BJ (cell line): ENCODE measurements around the gene TNS3. TPM values are rescaled to one million over a fixed set of nuclear protein-coding genes. Genes with fewer than 3 reads are reported as not detected.

ENCODE experiments used
- CTCF ChIA-PET: fragments of 350-600 bp; formaldehyde crosslinking; extraction: SDS; loops from one replicate; lab custom pipeline; 2021; ENCODE audit warnings: antibody characterized with exemption, inconsistent platforms; lab: Yijun Ruan, JAX
- POLR2A ChIA-PET: fragments of 300-600 bp; sonication (Branson Sonifier 250); formaldehyde crosslinking; extraction: SDS; loops from one replicate; lab custom pipeline; 2021; ENCODE audit warnings: antibody characterized with exemption; lab: Charles Lee
- DNase-seq: peaks from one replicate; pipeline ENCODE4 v3.0.0-alpha.2; 2011; ENCODE audit warnings: low read depth
- H3K27me3 ChIP-seq: 2 replicates; pipeline ENCODE4 v1.6.0; 2011; ENCODE audit warnings: low read length; ENCODE audit not compliant: control insufficient read depth, insufficient read depth
- H3K36me3 ChIP-seq: 2 replicates; pipeline ENCODE4 v1.5.1; 2011; ENCODE audit warnings: low read length; ENCODE audit not compliant: control insufficient read depth, insufficient read depth
- H3K4me3 ChIP-seq: 2 replicates; pipeline ENCODE4 v1.5.1; 2011; ENCODE audit warnings: low read depth, mild to moderate bottlenecking, control low read depth, low read length
- polyA plus RNA-seq: library from polyadenylated mRNA; depleted of rRNA; stranded (reverse); fragments of >200 nt; gene quantifications from 2 replicates; pipeline ENCODE4 v1.2.3, GENCODE V29; 2011
- TF ChIP-seq, protein P1 (sequence below): IDR thresholded peaks from 2 replicates; pipeline ENCODE4 v1.5.1; 2011; ENCODE audit warnings: low read depth, mild to moderate bottlenecking, control low read depth, inconsistent platforms, low read length, moderate library complexity; ENCODE audit not compliant: insufficient read depth

TNS3 gene
- polyA plus RNA-seq, 1 experiment, result 126 TPM

- CTCF ChIA-PET, result no interaction called here
- no peak for DNase-seq
- POLR2A ChIA-PET, result no interaction called here
- Histone ChIP-seq H3K27me3 (no peaks in the 10 kb centered on the region), H3K4me3 (no peak overlapping the region), H3K36me3 (peaks cover 34% of the 10 kb centered on the region)
- TF ChIP-seq, protein P1, sequence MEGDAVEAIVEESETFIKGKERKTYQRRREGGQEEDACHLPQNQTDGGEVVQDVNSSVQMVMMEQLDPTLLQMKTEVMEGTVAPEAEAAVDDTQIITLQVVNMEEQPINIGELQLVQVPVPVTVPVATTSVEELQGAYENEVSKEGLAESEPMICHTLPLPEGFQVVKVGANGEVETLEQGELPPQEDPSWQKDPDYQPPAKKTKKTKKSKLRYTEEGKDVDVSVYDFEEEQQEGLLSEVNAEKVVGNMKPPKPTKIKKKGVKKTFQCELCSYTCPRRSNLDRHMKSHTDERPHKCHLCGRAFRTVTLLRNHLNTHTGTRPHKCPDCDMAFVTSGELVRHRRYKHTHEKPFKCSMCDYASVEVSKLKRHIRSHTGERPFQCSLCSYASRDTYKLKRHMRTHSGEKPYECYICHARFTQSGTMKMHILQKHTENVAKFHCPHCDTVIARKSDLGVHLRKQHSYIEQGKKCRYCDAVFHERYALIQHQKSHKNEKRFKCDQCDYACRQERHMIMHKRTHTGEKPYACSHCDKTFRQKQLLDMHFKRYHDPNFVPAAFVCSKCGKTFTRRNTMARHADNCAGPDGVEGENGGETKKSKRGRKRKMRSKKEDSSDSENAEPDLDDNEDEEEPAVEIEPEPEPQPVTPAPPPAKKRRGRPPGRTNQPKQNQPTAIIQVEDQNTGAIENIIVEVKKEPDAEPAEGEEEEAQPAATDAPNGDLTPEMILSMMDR, result no peak
Measured at GRCh38 chr7:47322731-47323130, 259.2 kb downstream of the TNS3 start.

DNA sequence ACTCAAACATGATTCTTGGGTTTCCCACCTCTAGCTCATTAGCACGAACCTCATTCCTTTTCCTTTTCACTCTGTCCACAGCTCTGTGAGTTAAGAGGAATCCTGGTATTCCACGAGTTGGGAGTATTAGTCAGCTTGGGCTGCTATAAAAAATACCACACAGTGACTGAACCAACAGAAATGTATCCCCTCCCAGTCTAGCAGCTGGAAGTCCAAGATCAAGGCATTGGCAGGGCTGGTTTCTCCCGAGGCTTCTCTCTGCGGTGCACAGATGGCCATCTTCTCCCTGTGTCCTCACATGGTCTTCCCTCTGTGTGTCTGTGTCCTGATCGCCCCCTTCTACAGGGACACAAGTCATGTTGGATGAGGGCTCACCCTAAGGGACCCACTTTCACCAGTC, 261.6 kb downstream of the TNS3 start:
- H3K4me3 ChIP-seq, result no peak overlapping the region
- ChIA-PET CTCF (interaction anchor here (0.8 kb wide), 1 partner anchor 32 kb away, joined by 3 read pairs; no protein-coding TSS in a partner anchor), POLR2A (no interaction called here)
- TF ChIP-seq, protein P1, result no peak
- DNase-seq, result no peak
- H3K36me3 ChIP-seq, result peaks cover 36% of the 10 kb centered on the region
- H3K27me3 ChIP-seq, result no peaks in the 10 kb centered on the region

DNA sequence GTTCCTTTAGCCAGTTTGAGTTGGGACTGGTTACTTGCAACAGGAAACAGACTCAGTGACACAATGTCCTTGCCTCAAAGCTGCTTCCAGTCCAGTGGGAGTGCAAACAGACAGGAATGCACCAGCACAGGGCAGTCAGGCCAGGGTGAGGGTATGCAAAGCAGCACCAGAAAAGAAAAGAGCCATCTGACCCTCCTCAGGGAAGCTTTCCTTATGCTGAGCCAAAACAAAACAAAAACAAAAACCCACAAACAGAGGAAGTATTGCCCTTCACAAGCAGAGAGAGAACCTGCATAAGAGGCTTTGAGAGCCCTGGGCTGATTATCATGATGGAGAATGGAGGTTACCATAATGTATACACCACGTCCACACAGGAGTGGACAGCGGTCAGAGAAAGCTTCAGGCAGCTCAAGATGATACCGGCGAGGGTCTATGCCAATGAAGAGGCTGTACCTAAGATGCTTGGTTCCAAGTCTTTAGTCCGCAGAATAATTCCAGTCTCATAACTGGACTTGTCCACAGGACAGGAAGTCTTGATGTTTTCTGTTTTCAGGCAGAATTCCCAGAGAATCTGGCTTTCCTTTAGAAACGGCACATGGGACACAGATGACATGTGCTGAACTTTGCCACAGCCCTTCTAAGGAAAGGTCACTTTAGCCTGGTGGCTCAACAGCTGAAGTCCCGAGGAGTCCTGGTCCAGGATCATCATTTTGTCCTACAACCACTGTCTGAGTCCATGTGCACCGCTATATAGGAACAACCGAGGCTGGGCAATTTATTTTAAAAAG, 263.3 kb downstream of the TNS3 start:
- TF ChIP-seq, protein P1, result no peak
- peaks cover 44% of the 10 kb centered on the region for H3K36me3 ChIP-seq
- H3K4me3 ChIP-seq, result no peak overlapping the region
- CTCF ChIA-PET, result no interaction called here
- POLR2A ChIA-PET, result no interaction called here
- no peak for DNase-seq
- no peaks in the 10 kb centered on the region for H3K27me3 ChIP-seq

GRCh38 chr7:47317487-47317886, 264.4 kb downstream of the TNS3 start:
- POLR2A ChIA-PET, result no interaction called here
- Histone ChIP-seq H3K4me3 (no peak overlapping the region), H3K36me3 (peaks cover 48% of the 10 kb centered on the region), H3K27me3 (no peaks in the 10 kb centered on the region)
- TF ChIP-seq, protein P1, result no peak
- CTCF ChIA-PET, result no interaction called here
- DNase-seq, result no peak

- Histone ChIP-seq H3K4me3 (no peak overlapping the region), H3K36me3 (peaks cover 35% of the 10 kb centered on the region), H3K27me3 (no peaks in the 10 kb centered on the region)
- CTCF ChIA-PET, result interaction anchor here (1.1 kb wide), 1 partner anchor 8 kb away, joined by 4 read pairs; no protein-coding TSS in a partner anchor
- peak; percentile 47 for DNase-seq
- POLR2A ChIA-PET, result no interaction called here
- TF ChIP-seq, protein P1, result no peak
Measured at GRCh38 chr7:47314728-47315607, 266.9 kb downstream of the TNS3 start.
